WTC11 (cell line): ENCODE results near the gene PPP6R3. TPM values are rescaled to one million over a fixed set of nuclear protein-coding genes. Genes with fewer than 3 reads are reported as not detected.

Experiments
- ATAC-seq: fragments of 200-7000 bp; cut with Tn5 transposase; 2 replicates; pipeline ENCODE4 v1.10.0; 2021; ENCODE audit warnings: mild to moderate bottlenecking, moderate library complexity
- CTCF ChIA-PET: fragments of 300-600 bp; sonication (Branson Sonifier 250); formaldehyde crosslinking; loops from one replicate; lab custom pipeline; 2021; ENCODE audit warnings: antibody characterized with exemption; lab: Charles Lee
- POLR2A ChIA-PET: fragments of 350-600 bp; sonication (Branson Sonifier 250); formaldehyde crosslinking; loops from one replicate; lab custom pipeline; 2021; ENCODE audit warnings: antibody characterized with exemption; lab: Charles Lee
- DNase-seq: peaks from one replicate; pipeline ENCODE4 v3.0.0; 2021; ENCODE audit warnings: low spot score
- H3K27ac Mint-ChIP-seq: 2 replicates; pipeline ENCODE4 v1.8.0; 2021; ENCODE audit warnings: mixed read lengths
- H3K27me3 Mint-ChIP-seq: 2 replicates; pipeline ENCODE4 v1.8.0; 2021; ENCODE audit warnings: low read depth, mild to moderate bottlenecking, moderate library complexity, mixed read lengths
- H3K36me3 Mint-ChIP-seq: 2 replicates; pipeline ENCODE4 v1.8.0; 2021; ENCODE audit warnings: mixed read lengths
- H3K4me1 Mint-ChIP-seq: 2 replicates; pipeline ENCODE4 v1.8.0; 2022; ENCODE audit warnings: mixed read lengths
- H3K4me3 Mint-ChIP-seq: 2 replicates; pipeline ENCODE4 v1.8.0; 2021; ENCODE audit warnings: mild to moderate bottlenecking, moderate library complexity, mixed read lengths
- H3K9me3 Mint-ChIP-seq: 2 replicates; pipeline ENCODE4 v1.8.0; 2021; ENCODE audit warnings: mixed read lengths
- ATF1 ChIP-seq: sonication (generic); formaldehyde crosslinking; IDR thresholded peaks from 2 replicates; pipeline ENCODE4 v1.8.1; 2023; ENCODE audit warnings: mild to moderate bottlenecking, moderate library complexity, missing genetic modification reagents
- CBFB ChIP-seq: sonication (generic); formaldehyde crosslinking; IDR thresholded peaks from 2 replicates; pipeline ENCODE4 v1.8.1; 2022; ENCODE audit warnings: mild to moderate bottlenecking, low read depth, missing genetic modification reagents
- CREB1 ChIP-seq: sonication (generic); formaldehyde crosslinking; IDR thresholded peaks from 2 replicates; pipeline ENCODE4 v1.8.0; 2023; ENCODE audit warnings: mild to moderate bottlenecking, missing genetic modification reagents
- ELF4 ChIP-seq: sonication (generic); formaldehyde crosslinking; IDR thresholded peaks from 2 replicates; pipeline ENCODE4 v1.8.1; 2022; ENCODE audit warnings: low read depth, mild to moderate bottlenecking, moderate library complexity, missing genetic modification reagents
- FOXJ3 ChIP-seq: sonication (generic); formaldehyde crosslinking; IDR thresholded peaks from 2 replicates; pipeline ENCODE4 v1.9.0; 2021; ENCODE audit warnings: missing genetic modification reagents, mild to moderate bottlenecking, borderline replicate concordance
- FOXK1 ChIP-seq: sonication (generic); formaldehyde crosslinking; IDR thresholded peaks from 2 replicates; pipeline ENCODE4 v1.8.0; 2022; ENCODE audit warnings: mild to moderate bottlenecking, moderate library complexity, missing genetic modification reagents
- FOXP1 ChIP-seq: sonication (generic); formaldehyde crosslinking; IDR thresholded peaks from 2 replicates; pipeline ENCODE4 v1.8.0; 2022; ENCODE audit warnings: missing genetic modification reagents, mild to moderate bottlenecking, moderate library complexity, borderline replicate concordance
- HMGA2 ChIP-seq: fragments of 250-450 bp; sonication (Bioruptor Pico); IDR thresholded peaks from 2 replicates; pipeline ENCODE4 v1.4.0; 2021; ENCODE audit warnings: mild to moderate bottlenecking, moderate library complexity
- NFE2L1 ChIP-seq: sonication (generic); formaldehyde crosslinking; IDR thresholded peaks from 2 replicates; pipeline ENCODE4 v1.8.1; 2023; ENCODE audit warnings: missing genetic modification reagents
- NR3C1 ChIP-seq: sonication (generic); formaldehyde crosslinking; conservative IDR thresholded peaks from 2 replicates; pipeline ENCODE4 v1.8.1; 2023; ENCODE audit warnings: low read depth, mild to moderate bottlenecking, missing genetic modification reagents
- PRRX2 ChIP-seq: fragments of 250-450 bp; sonication (Bioruptor Pico); IDR thresholded peaks from 2 replicates; pipeline ENCODE4 v1.8.0; 2021; ENCODE audit warnings: mild to moderate bottlenecking
- RORB ChIP-seq: fragments of 250-450 bp; sonication (Bioruptor Pico); IDR thresholded peaks from 2 replicates; pipeline ENCODE4 v1.9.0; 2021; ENCODE audit warnings: mild to moderate bottlenecking
- SP1 ChIP-seq: sonication (generic); formaldehyde crosslinking; conservative IDR thresholded peaks from 2 replicates; pipeline ENCODE4 v1.8.1; 2022; ENCODE audit warnings: missing genetic modification reagents
- ZBTB21 ChIP-seq: sonication (generic); formaldehyde crosslinking; IDR thresholded peaks from 2 replicates; pipeline ENCODE4 v1.8.1; 2023; ENCODE audit warnings: mild to moderate bottlenecking, missing genetic modification reagents, borderline replicate concordance
- ZNF138 ChIP-seq: sonication (generic); formaldehyde crosslinking; conservative IDR thresholded peaks from 2 replicates; pipeline ENCODE4 v1.8.1; 2022; ENCODE audit warnings: mild to moderate bottlenecking, moderate library complexity, missing genetic modification reagents
- ZNF671 ChIP-seq: fragments of 250-450 bp; sonication (Bioruptor Pico); IDR thresholded peaks from 2 replicates; pipeline ENCODE4 v1.8.0; 2021; ENCODE audit warnings: mild to moderate bottlenecking
- total RNA-seq: library from RNA; stranded (reverse); gene quantifications from 3 replicates; pipeline ENCODE4 v1.2.3, GENCODE V29; 2021
- TF ChIP-seq, protein P1 (sequence below): sonication (generic); formaldehyde crosslinking; IDR thresholded peaks from 2 replicates; pipeline ENCODE4 v1.8.1; 2022; ENCODE audit warnings: missing genetic modification reagents, borderline replicate concordance
- TF ChIP-seq, protein P2 (sequence below): sonication (generic); formaldehyde crosslinking; IDR thresholded peaks from 2 replicates; pipeline ENCODE4 v1.8.0; 2022; ENCODE audit warnings: mild to moderate bottlenecking, missing genetic modification reagents
- TF ChIP-seq, protein P3 (sequence below): sonication (generic); formaldehyde crosslinking; conservative IDR thresholded peaks from 2 replicates; pipeline ENCODE4 v1.8.1; 2022; ENCODE audit warnings: mild to moderate bottlenecking, missing genetic modification reagents
- TF ChIP-seq, protein P4 (sequence below): sonication (generic); formaldehyde crosslinking; IDR thresholded peaks from 2 replicates; pipeline ENCODE4 v1.8.0; 2023; ENCODE audit warnings: missing genetic modification reagents, mild to moderate bottlenecking, borderline replicate concordance
- TF ChIP-seq, protein P5 (sequence below): sonication (generic); formaldehyde crosslinking; IDR thresholded peaks from 2 replicates; pipeline ENCODE4 v1.8.0; 2022; ENCODE audit warnings: mild to moderate bottlenecking, missing genetic modification reagents
- TF ChIP-seq, protein P6 (sequence below): sonication (generic); formaldehyde crosslinking; IDR thresholded peaks from 2 replicates; pipeline ENCODE4 v1.8.0; 2023; ENCODE audit warnings: missing genetic modification reagents
- TF ChIP-seq, protein P7 (sequence below): fragments of 250-450 bp; sonication (Bioruptor Pico); IDR thresholded peaks from 2 replicates; pipeline ENCODE4 v1.8.0; 2021; ENCODE audit warnings: mild to moderate bottlenecking
- TF ChIP-seq, protein P8 (sequence below): sonication (generic); formaldehyde crosslinking; IDR thresholded peaks from 2 replicates; pipeline ENCODE4 v1.8.1; 2022; ENCODE audit warnings: mild to moderate bottlenecking, moderate library complexity, missing genetic modification reagents

Gene PPP6R3
- total RNA-seq, 1 experiment from 2014 or later = 138 TPM

DNA sequence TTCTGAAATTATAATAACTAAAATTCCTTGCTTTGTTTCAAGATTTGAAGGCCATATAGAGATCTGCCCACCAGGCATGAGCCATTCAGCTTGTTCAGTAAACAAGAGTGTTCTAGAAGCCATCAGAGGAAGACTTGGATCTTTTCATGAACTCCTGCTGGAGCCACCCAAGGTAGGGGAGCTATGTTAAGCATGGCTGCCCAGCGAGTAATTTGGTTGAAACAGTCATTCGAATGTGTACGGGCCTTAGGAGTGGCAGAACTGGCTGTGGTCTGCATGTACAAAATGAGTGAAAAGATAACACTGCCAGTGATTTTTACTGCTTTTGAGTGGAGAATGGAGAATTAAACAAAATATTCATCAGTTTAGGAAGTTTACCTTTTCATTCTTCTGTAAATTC is 103.7 kb downstream of the PPP6R3 start:
- ChIA-PET CTCF (no interaction called here), POLR2A (no interaction called here)
- Mint-ChIP-seq H3K9me3 (no peaks in the 10 kb centered on the region), H3K4me1 (no peaks in the 10 kb centered on the region), H3K4me3 (no peak overlapping the region), H3K36me3 (peaks cover 63% of the 10 kb centered on the region), H3K27me3 (no peaks in the 10 kb centered on the region), H3K27ac (no peak overlapping the region)
- ATAC-seq = no peak
- TF ChIP-seq RORB (CRISPR knock-in tag) = no peak
- TF ChIP-seq, protein P1, sequence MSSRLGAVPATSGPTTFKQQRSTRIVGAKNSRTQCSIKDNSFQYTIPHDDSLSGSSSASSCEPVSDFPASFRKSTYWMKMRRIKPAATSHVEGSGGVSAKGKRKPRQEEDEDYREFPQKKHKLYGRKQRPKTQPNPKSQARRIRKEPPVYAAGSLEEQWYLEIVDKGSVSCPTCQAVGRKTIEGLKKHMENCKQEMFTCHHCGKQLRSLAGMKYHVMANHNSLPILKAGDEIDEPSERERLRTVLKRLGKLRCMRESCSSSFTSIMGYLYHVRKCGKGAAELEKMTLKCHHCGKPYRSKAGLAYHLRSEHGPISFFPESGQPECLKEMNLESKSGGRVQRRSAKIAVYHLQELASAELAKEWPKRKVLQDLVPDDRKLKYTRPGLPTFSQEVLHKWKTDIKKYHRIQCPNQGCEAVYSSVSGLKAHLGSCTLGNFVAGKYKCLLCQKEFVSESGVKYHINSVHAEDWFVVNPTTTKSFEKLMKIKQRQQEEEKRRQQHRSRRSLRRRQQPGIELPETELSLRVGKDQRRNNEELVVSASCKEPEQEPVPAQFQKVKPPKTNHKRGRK = no peak
- TF ChIP-seq, protein P2, sequence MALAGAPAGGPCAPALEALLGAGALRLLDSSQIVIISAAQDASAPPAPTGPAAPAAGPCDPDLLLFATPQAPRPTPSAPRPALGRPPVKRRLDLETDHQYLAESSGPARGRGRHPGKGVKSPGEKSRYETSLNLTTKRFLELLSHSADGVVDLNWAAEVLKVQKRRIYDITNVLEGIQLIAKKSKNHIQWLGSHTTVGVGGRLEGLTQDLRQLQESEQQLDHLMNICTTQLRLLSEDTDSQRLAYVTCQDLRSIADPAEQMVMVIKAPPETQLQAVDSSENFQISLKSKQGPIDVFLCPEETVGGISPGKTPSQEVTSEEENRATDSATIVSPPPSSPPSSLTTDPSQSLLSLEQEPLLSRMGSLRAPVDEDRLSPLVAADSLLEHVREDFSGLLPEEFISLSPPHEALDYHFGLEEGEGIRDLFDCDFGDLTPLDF (CRISPR knock-in tag) = no peak
- TF ChIP-seq FOXJ3 (CRISPR knock-in tag) = no peak
- TF ChIP-seq, protein P3, sequence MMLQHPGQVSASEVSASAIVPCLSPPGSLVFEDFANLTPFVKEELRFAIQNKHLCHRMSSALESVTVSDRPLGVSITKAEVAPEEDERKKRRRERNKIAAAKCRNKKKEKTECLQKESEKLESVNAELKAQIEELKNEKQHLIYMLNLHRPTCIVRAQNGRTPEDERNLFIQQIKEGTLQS = no peak
- TF ChIP-seq HMGA2 (CRISPR knock-in tag) = no peak
- TF ChIP-seq PRRX2 (CRISPR knock-in tag) = no peak
- no peak for TF ChIP-seq NR3C1 (CRISPR knock-in tag)
- no peak for TF ChIP-seq ZNF671 (CRISPR knock-in tag)
- TF ChIP-seq, protein P4, sequence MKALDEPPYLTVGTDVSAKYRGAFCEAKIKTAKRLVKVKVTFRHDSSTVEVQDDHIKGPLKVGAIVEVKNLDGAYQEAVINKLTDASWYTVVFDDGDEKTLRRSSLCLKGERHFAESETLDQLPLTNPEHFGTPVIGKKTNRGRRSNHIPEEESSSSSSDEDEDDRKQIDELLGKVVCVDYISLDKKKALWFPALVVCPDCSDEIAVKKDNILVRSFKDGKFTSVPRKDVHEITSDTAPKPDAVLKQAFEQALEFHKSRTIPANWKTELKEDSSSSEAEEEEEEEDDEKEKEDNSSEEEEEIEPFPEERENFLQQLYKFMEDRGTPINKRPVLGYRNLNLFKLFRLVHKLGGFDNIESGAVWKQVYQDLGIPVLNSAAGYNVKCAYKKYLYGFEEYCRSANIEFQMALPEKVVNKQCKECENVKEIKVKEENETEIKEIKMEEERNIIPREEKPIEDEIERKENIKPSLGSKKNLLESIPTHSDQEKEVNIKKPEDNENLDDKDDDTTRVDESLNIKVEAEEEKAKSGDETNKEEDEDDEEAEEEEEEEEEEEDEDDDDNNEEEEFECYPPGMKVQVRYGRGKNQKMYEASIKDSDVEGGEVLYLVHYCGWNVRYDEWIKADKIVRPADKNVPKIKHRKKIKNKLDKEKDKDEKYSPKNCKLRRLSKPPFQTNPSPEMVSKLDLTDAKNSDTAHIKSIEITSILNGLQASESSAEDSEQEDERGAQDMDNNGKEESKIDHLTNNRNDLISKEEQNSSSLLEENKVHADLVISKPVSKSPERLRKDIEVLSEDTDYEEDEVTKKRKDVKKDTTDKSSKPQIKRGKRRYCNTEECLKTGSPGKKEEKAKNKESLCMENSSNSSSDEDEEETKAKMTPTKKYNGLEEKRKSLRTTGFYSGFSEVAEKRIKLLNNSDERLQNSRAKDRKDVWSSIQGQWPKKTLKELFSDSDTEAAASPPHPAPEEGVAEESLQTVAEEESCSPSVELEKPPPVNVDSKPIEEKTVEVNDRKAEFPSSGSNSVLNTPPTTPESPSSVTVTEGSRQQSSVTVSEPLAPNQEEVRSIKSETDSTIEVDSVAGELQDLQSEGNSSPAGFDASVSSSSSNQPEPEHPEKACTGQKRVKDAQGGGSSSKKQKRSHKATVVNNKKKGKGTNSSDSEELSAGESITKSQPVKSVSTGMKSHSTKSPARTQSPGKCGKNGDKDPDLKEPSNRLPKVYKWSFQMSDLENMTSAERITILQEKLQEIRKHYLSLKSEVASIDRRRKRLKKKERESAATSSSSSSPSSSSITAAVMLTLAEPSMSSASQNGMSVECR (CRISPR knock-in tag) = no peak
- TF ChIP-seq, protein P5, sequence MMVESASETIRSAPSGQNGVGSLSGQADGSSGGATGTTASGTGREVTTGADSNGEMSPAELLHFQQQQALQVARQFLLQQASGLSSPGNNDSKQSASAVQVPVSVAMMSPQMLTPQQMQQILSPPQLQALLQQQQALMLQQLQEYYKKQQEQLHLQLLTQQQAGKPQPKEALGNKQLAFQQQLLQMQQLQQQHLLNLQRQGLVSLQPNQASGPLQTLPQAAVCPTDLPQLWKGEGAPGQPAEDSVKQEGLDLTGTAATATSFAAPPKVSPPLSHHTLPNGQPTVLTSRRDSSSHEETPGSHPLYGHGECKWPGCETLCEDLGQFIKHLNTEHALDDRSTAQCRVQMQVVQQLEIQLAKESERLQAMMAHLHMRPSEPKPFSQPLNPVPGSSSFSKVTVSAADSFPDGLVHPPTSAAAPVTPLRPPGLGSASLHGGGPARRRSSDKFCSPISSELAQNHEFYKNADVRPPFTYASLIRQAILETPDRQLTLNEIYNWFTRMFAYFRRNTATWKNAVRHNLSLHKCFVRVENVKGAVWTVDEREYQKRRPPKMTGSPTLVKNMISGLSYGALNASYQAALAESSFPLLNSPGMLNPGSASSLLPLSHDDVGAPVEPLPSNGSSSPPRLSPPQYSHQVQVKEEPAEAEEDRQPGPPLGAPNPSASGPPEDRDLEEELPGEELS (CRISPR knock-in tag) = no peak
- no peak for TF ChIP-seq ATF1 (CRISPR knock-in tag)
- TF ChIP-seq NFE2L1 = no peak
- no peak for TF ChIP-seq CREB1
- TF ChIP-seq CBFB (CRISPR knock-in tag) = no peak
- TF ChIP-seq ELF4 = no peak
- no peak for DNase-seq

DNA sequence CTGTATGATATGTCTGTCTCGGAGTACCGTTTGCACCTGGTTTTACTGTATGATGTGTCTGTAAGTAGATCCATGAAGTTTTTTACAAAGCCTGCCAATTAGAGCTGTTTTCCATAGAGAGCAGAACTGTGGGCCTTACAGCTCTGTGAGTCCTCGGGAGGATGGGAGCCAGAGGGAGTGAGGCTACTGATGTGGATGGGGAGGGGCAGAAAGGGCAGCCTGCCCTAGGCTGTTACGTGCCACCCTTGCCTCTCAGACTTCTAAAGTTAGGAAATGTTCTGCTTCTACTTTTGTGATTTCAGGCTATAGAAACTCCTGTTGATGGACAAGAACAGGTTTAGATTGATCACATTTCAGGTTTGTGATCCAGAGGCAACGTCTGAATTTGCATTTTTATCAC is 105.2 kb downstream of the PPP6R3 start:
- no peak for DNase-seq
- H3K9me3 Mint-ChIP-seq = no peaks in the 10 kb centered on the region
- H3K36me3 Mint-ChIP-seq = peaks cover 68% of the 10 kb centered on the region
- ATAC-seq = 0 out of 2 replicates have a peak, but pooled peaks have one; percentile 24
- H3K4me3 Mint-ChIP-seq = no peak overlapping the region
- no peaks in the 10 kb centered on the region for H3K4me1 Mint-ChIP-seq
- POLR2A ChIA-PET = no interaction called here
- CTCF ChIA-PET = no interaction called here
- H3K27ac Mint-ChIP-seq = no peak overlapping the region
- H3K27me3 Mint-ChIP-seq = no peaks in the 10 kb centered on the region
- TF ChIP-seq FOXP1 (CRISPR knock-in tag) (no peak), ZBTB21 (CRISPR knock-in tag) (no peak), RORB (CRISPR knock-in tag) (no peak), ATF1 (CRISPR knock-in tag) (no peak), CREB1 (no peak), NR3C1 (CRISPR knock-in tag) (no peak), ZNF138 (CRISPR knock-in tag) (no peak), SP1 (CRISPR knock-in tag) (no peak), FOXK1 (CRISPR knock-in tag) (no peak)
- TF ChIP-seq, protein P3 = no peak
- TF ChIP-seq, protein P6, sequence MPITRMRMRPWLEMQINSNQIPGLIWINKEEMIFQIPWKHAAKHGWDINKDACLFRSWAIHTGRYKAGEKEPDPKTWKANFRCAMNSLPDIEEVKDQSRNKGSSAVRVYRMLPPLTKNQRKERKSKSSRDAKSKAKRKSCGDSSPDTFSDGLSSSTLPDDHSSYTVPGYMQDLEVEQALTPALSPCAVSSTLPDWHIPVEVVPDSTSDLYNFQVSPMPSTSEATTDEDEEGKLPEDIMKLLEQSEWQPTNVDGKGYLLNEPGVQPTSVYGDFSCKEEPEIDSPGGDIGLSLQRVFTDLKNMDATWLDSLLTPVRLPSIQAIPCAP (CRISPR knock-in tag) = no peak
- TF ChIP-seq, protein P7, sequence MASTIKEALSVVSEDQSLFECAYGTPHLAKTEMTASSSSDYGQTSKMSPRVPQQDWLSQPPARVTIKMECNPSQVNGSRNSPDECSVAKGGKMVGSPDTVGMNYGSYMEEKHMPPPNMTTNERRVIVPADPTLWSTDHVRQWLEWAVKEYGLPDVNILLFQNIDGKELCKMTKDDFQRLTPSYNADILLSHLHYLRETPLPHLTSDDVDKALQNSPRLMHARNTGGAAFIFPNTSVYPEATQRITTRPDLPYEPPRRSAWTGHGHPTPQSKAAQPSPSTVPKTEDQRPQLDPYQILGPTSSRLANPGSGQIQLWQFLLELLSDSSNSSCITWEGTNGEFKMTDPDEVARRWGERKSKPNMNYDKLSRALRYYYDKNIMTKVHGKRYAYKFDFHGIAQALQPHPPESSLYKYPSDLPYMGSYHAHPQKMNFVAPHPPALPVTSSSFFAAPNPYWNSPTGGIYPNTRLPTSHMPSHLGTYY = no peak
- TF ChIP-seq, protein P8, sequence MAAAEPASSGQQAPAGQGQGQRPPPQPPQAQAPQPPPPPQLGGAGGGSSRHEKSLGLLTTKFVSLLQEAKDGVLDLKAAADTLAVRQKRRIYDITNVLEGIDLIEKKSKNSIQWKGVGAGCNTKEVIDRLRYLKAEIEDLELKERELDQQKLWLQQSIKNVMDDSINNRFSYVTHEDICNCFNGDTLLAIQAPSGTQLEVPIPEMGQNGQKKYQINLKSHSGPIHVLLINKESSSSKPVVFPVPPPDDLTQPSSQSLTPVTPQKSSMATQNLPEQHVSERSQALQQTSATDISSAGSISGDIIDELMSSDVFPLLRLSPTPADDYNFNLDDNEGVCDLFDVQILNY (CRISPR knock-in tag) = no peak
